Measurements from ENCODE around the gene CAPZA2.

The CAPZA2 gene

GRCh38 chr7:116872026-116872425 lies 9.6 kb downstream of the CAPZA2 start:
- Histone ChIP-seq H3K4me1 (ENCODE audit: control insufficient read depth, insufficient read depth, low read length) (0 out of 2 replicates have a peak, but pooled peaks cover 4% of the 10 kb centered on the region), H3K36me3 (ENCODE audit: control insufficient read depth in 2 of 2, insufficient read depth in 1 of 2, low read length in 2 of 2) (peaks cover 0 to 11% of the 10 kb centered on the region in 2 experiments; a peak in 1 of 3 replicates), H3K27ac (ENCODE audit: extremely low read depth, low read depth, low read length) (no peak overlapping the region), H3K4me3 (ENCODE audit: low read depth, low read length) (no peak overlapping the region), H3K9me3 (ENCODE audit: control insufficient read depth, insufficient read depth, low read depth, low read length) (no peaks in the 10 kb centered on the region)
- ChIA-PET POLR2A (no interaction called here), CTCF (no interaction called here)
- TF ChIP-seq ZNF148 (tag by site-specific recombination; IDR thresholded peaks at IDR 0.05; ENCODE audit: borderline replicate concordance): no peak
- TF ChIP-seq AEBP2 (tag by site-specific recombination; IDR thresholded peaks at IDR 0.05; ENCODE audit: borderline replicate concordance): no peak
- TF ChIP-seq ZSCAN5A (tag by site-specific recombination; IDR thresholded peaks at IDR 0.05): no peak
- no peak for TF ChIP-seq ZNF639 (tag by site-specific recombination; IDR thresholded peaks at IDR 0.05)
- TF ChIP-seq SP3 (tag by site-specific recombination; IDR thresholded peaks at IDR 0.05): no peak
- no peak for TF ChIP-seq ZNF571 (tag by site-specific recombination; IDR thresholded peaks at IDR 0.05)
- TF ChIP-seq ZNF544 (tag by site-specific recombination; IDR thresholded peaks at IDR 0.05): no peak
- TF ChIP-seq ZBTB17 (tag by site-specific recombination; IDR thresholded peaks at IDR 0.05): no peak
- TF ChIP-seq ZEB2 (tag by site-specific recombination; IDR thresholded peaks at IDR 0.05): no peak
- no peak for TF ChIP-seq ZNF692 (tag by site-specific recombination; IDR thresholded peaks at IDR 0.05)
- TF ChIP-seq ZNF362 (tag by site-specific recombination; IDR thresholded peaks at IDR 0.05): no peak
- TF ChIP-seq ZNF610 (tag by site-specific recombination; IDR thresholded peaks at IDR 0.05; ENCODE audit: borderline replicate concordance): no peak
- no peak for TF ChIP-seq ZNF292 (tag by site-specific recombination; IDR thresholded peaks at IDR 0.05; ENCODE audit: borderline replicate concordance, low read depth)
- no peak for TF ChIP-seq ZNF214 (tag by site-specific recombination; IDR thresholded peaks at IDR 0.05; ENCODE audit: borderline replicate concordance)
- TF ChIP-seq ZXDB (tag by site-specific recombination; IDR thresholded peaks at IDR 0.05): no peak
- TF ChIP-seq ZSCAN16 (tag by site-specific recombination; IDR thresholded peaks at IDR 0.05): no peak
- no peak for TF ChIP-seq ZNF184 (tag by site-specific recombination; IDR thresholded peaks at IDR 0.05)
- TF ChIP-seq ZNF558 (tag by site-specific recombination; IDR thresholded peaks at IDR 0.05): no peak

All from HEK293 (cell line).